HL-60/S4 treated with phorbol 12-myristate 13-acetate at 8.2 ng/mL for 4 days and 3 days (cell line): ENCODE measurements around the gene KNDC1.
"Not testable (repeated sequence)": the region's sequence is repeated elsewhere in the genome, so short reads cannot be mapped to it uniquely, and the experiment has no call there.

Experiments
- in situ Hi-C: fragments of 300-500 bp; cut with MboI; formaldehyde crosslinking; loops from 2 replicates; pipeline ENCODE4 v1.15.0; 2022; ENCODE audit warnings: low sequenced_read_pairs

The KNDC1 gene

DNA sequence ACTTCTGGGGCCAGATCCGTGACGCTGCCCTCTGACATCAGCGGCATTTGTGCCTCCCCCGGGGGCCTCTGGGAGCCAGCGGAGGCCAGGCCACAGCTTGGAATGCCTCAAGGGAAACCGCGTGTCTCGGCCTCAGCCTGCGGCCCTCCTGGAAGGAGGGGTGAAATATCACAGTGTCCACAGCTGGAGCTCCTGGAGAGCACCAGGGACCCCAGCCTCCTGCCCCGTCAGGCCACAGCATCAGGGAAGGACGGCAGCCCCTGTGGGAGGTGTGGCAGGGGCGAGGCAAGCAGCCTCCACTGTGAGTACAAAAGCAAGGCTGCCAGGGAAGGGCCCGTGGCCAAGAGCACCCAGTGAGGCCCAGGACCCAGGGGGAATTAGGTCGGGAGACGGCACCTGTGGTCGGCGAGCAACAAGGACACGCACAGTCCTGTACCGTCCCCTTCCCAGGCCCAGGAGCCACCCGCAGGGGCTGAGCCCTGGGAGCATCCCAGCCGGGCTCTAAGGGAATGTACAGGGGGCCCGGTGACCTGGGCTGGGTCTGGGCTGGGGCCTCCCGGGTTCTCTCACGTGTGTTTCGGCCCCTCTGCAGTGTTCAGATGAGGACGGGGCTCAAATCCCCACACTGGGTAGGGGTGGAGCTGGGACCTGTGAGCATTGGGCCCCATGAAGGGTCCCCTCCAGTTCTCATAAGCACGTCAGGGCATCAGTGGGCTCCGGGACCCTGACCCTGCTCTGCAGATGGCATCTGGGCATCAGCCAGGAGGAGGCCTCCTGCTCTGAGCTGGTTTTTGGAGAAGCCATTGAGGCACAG is 18.7 kb upstream of the KNDC1 start:
- in situ Hi-C loops = no loop called here

- in situ Hi-C loops = no loop called here
These were observed 18.1 kb upstream of the KNDC1 start for GRCh38 chr10:133141958-133142340.

DNA sequence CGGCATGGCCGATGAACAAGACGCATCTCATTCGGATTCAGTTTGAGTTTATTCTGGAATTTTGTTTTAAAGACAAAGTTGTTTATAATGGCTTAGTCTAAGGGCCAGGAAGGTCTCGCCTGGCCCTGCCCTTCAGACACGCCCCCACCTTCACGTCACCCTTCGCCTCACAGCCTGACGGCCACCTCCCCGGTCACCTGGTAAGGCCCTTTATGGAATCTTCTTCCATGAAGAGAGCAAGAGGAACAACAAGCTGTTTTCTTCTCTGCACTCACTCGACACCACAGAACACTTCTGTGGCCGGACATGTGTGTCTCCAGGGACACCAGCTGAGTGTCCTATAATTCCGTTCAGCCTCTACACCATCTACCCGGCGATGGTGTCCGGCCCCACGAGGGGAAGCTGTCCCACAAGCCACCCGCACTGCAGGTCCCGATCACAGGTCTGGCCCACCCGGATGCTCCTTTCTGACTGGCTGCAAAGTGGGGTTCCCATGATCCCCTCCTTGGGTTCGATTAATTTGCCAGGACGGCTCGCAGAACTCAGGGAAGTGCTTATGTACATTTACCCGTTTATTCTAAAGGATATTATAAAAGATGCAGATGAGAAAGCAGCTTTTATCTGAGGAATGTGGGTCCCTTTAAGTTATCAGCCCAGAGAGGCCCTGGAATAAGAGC is 17.4 kb upstream of the KNDC1 start:
- in situ Hi-C loops = no loop called here

DNA sequence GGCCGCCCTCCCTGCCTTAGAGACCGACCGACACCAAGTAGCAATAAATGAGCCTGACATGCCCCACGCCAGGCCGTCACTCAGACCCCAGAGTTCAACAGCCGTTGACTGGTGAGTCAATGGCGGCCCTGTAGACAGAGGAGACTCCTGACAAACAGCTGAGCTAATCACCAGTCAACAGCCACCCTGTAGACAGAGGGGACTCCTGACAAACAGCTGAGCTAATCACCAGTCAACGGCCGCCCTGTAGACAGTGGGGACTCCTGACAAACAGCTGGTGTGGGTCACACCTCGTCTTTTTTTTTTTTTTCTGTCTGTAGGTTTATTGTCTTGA is 16.9 kb upstream of the KNDC1 start:
- in situ Hi-C loops = no loop called here

GRCh38 chr10:133143546-133143945 is 16.5 kb upstream of the KNDC1 start:
- in situ Hi-C loops = no loop called here

- in situ Hi-C loops = no loop called here
These were observed 15.2 kb upstream of the KNDC1 start for GRCh38 chr10:133144771-133145170.

GRCh38 chr10:133150226-133150625 is 9.8 kb upstream of the KNDC1 start:
- in situ Hi-C loops = no loop called here

GRCh38 chr10:133150656-133151055 is 9.4 kb upstream of the KNDC1 start:
- in situ Hi-C loops = no loop called here

- in situ Hi-C loops = not testable (repeated sequence)
These were observed 8.9 kb upstream of the KNDC1 start for GRCh38 chr10:133151071-133151470.

DNA sequence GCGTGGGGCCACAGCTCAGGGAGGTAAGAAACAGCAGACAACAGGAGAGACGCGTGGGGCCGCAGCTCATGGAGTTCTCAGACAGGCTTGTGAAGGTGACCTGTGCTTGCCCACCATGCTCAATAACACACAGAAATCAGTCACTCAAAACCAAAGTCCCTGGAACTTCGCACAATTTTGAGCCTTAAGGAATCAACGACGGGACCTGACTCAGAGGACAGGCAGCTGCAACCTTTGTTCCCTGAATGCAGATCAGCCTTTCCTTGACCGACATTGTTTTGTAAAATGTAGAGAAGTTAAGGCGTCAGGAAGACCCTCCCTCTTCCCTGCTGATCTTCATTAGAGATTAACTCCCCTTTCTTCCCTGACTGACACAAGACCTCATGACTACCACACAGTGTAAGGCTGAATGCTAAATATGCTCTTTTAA is 8.5 kb upstream of the KNDC1 start:
- in situ Hi-C loops = no loop called here

DNA sequence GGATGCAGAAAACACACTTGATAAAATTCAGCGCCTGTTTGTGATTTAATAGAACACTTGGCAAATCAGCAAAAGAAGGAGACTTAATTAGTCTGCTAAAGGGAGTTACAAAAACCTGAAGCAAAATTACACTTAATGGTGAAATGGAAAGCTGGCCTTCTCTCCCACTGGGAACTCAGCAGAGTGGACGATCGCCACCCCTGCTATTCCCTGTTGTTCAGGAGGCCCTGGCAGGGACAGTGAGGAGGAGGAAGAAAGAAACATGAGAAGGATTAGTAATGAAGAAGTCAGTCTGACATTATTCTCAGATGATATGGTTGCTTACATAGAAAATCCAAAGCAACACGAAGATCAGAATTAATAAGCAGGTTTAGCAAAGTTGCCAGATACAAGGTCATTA is 5.6 kb upstream of the KNDC1 start:
- in situ Hi-C loops = no loop called here

DNA sequence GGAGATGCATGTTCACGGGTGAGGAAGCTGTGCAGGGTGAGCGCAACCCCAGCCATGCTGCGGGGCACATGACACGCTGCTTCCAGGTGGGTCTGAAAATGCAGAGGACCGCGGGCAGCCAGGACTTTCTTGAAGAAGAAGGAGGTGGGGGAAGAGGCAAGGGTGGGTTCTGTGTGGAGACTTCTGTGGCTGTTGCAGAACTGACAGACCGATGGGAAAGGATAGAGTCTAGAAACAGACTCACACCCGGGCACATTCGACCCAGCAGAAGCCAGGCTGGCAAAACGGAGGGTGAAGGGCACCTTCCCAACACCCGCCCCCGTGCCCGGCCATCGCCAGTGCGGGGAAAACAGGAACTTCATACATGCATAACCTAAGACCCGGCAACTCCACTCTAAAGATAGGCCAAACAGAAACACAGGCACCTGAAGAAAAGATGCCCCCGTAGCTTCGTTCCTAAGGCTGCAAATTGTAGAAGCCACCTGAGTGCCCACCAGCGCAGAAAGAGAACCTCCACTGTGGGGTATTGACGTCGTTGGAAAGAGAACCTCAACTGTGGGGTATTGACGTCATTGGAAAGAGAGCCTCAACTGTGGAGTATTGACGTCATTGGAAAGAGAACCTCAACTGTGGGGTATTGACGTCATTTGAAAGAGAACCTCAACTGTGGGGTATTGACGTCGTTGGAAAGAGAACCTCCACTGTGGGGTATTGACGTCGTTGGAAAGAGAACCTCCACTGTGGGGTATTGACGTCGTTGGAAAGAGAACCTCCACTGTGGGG is 4.8 kb upstream of the KNDC1 start:
- in situ Hi-C loops = no loop called here

DNA sequence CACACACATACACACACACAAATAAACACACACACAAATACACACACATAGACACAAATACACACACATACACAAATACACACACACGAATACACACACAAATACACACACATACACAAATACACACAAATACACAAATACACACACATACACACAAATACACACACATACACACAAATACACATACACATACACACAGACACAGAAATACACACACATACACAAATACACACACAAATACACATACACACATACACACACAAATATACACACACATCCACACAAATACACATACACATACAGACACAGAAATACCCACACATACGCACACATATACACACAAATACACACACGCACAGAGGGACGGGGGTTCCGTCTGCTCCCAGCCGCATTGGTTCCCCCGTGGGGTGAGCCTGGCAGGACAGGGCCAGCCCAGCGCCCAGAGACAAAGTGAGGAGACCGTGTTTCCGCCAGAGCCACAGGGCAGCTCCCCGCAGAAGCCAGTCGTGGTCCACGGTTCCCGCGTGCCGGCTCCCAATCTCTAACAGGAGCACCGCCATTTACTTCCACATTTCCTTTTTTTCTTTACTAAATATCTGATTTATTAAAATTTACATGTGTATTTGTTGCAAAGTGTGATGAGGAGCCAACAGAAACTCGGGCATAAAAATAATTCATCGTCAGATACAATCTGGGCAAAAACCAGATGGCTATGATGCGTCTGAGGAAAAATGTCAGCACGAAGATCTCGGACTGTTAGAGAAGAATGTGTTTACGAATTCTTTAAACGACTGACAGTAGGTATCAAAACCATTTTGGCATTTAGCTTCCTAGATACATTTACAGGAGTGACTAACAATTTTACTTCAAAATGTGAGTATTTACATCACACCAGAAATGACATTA is 3.1 kb upstream of the KNDC1 start:
- in situ Hi-C loops = no loop called here

- in situ Hi-C loops = no loop called here
These were observed 2.2 kb upstream of the KNDC1 start for GRCh38 chr10:133157662-133158436.

- in situ Hi-C loops = no loop called here
These were observed 1.6 kb upstream of the KNDC1 start for GRCh38 chr10:133158437-133158755.

DNA sequence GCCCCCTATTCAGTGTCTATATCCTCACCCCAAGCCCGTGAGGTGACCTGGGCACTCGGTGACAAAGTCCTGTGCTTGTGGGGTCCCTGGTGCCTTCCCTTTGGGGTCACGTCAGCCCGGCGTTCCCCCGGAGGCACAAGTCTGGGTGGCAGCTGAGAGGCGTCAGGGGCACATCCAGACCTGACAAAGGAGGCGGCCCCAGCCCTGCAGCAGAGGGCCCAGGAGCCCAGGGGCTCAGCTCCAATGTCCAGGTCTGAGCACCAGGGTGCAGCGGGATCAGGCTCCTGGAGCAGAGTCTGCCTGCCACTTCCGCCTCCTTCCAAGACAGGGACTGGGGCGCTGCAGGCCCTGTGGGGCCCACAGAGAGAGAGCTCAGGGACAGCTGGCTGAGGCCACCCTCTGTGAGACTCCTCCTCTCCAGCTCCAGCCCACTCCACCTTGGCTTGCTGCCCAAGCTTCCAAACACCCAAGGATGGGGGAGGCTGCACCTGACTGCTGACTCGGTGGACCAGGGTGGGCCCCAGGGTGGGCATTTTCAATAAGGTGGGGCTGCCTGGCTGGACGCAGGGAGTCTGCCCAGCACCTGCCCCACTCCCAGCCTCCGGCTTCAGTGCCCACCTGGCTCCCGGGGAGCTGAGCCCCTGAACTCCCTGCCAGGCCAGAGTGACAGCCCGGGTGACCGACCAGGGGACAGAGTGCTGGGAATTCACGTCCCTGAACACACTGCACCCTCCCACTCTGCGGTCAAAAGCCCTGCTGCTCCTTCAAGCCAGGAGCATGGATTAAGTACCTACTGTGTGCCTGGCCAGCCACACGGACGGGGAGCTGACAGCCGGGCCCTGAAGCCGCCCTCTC is 1.0 kb upstream of the KNDC1 start:
- in situ Hi-C loops = no loop called here

- in situ Hi-C loops = no loop called here
These were observed 439 bp upstream of the KNDC1 start for GRCh38 chr10:133159611-133159949.

DNA sequence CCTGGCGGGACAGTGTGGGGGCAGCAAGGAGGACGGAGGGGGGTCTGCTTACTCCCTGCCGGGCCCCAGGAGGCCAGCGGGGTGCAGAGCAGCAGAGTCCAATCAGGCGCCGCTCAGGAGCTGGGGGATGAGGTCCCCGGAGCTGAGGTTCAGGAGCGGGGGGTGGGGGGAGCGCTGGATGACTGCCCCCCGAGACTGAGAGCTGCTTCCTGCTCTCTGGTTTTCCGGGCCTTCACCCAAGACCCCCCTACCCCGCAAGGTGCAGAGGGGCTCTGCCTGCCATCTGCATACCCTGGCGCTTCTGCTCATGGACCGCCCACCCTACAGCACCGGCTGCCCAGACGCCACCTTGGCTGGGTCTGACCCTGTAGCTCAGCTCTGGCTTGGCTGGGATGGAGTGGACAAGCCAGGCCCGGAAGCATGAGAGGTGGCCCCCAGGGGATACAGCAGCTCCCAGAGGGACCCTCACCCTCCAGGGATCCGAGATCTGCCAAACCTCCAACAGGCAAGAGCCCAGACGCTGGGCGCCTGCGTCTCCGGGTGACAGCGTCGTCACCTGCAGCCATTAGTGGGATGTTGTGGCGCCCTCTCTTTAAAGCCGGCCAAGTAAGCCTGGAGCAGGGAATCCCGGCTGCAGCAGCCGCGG is 930 bp downstream of the KNDC1 start:
- in situ Hi-C loops = no loop called here
